H9 (cell line): ENCODE measurements around the gene PRLH. TPM values are rescaled to one million over a fixed set of nuclear protein-coding genes. Genes with fewer than 3 reads are reported as not detected.
A peak's percentile ranks its signal among the peaks of the same experiment; 100 is the strongest.

ENCODE experiments used
- DNase-seq: peaks from one replicate; pipeline ENCODE4 v3.0.0-alpha.2; 2017
- H2AFZ ChIP-seq: one replicate; pipeline ENCODE4 v1.6.1; 2013; ENCODE audit warnings: mild to moderate bottlenecking, low read length, control low read depth, moderate library complexity
- H2AK5ac ChIP-seq: 2 replicates; pipeline ENCODE4 v1.6.1; 2013; ENCODE audit warnings: low read length, control low read depth, mixed read lengths; ENCODE audit not compliant: insufficient read length
- H2BK120ac ChIP-seq: one replicate; pipeline ENCODE4 v1.6.1; 2013; ENCODE audit warnings: low read depth, mild to moderate bottlenecking, low read length, control low read depth, inconsistent platforms; ENCODE audit not compliant: poor library complexity, severe bottlenecking
- H2BK12ac ChIP-seq: 2 replicates; pipeline ENCODE4 v1.6.1; 2013; ENCODE audit warnings: low read length, control low read depth, mixed read lengths, low read depth; ENCODE audit not compliant: insufficient read length
- H2BK15ac ChIP-seq: 2 replicates; pipeline ENCODE4 v1.6.1; 2013; ENCODE audit warnings: low read depth, low read length, control low read depth
- H2BK20ac ChIP-seq: one replicate; pipeline ENCODE4 v1.6.1; 2013; ENCODE audit warnings: low read depth, mild to moderate bottlenecking, low read length, control low read depth, inconsistent platforms; ENCODE audit not compliant: poor library complexity, severe bottlenecking
- H2BK5ac ChIP-seq: 2 replicates; pipeline ENCODE4 v1.6.1; 2013; ENCODE audit warnings: low read length, control low read depth, mixed read lengths; ENCODE audit not compliant: insufficient read length
- H3K14ac ChIP-seq: 2 replicates; pipeline ENCODE4 v1.6.1; 2013; ENCODE audit warnings: low read length, control low read depth; ENCODE audit not compliant: insufficient read depth
- H3K18ac ChIP-seq: 2 replicates; pipeline ENCODE4 v1.6.1; 2013; ENCODE audit warnings: low read depth, mild to moderate bottlenecking, mixed read lengths, low read length, control low read depth; ENCODE audit not compliant: insufficient read length
- H3K23ac ChIP-seq: 2 replicates; pipeline ENCODE4 v1.6.1; 2013; ENCODE audit warnings: low read length, control low read depth, mixed read lengths, low read depth; ENCODE audit not compliant: insufficient read length
- H3K23me2 ChIP-seq: 2 replicates; pipeline ENCODE4 v1.6.1; 2013; ENCODE audit warnings: low read depth, mild to moderate bottlenecking, mixed read lengths, low read length, control low read depth; ENCODE audit not compliant: insufficient read length, poor library complexity, severe bottlenecking
- H3K27ac ChIP-seq: 2 replicates; pipeline ENCODE4 v1.5.1; 2013; ENCODE audit warnings: low read length, control low read depth, mixed read lengths, low read depth; ENCODE audit not compliant: insufficient read length
- H3K27me3 ChIP-seq: 2 replicates; pipeline ENCODE4 v1.6.1; 2013; ENCODE audit warnings: low read length, control low read depth, inconsistent platforms; ENCODE audit not compliant: insufficient read depth
- H3K4ac ChIP-seq: 2 replicates; pipeline ENCODE4 v1.6.1; 2013; ENCODE audit warnings: low read depth, mild to moderate bottlenecking, control low read depth, inconsistent platforms, low read length, moderate library complexity
- H3K4me1 ChIP-seq: 2 replicates; pipeline ENCODE4 v1.6.1; 2013; ENCODE audit warnings: low read length, control low read depth, inconsistent platforms; ENCODE audit not compliant: insufficient read depth
- H3K4me2 ChIP-seq: 2 replicates; pipeline ENCODE4 v1.6.1; 2013; ENCODE audit warnings: low read length, control low read depth, mixed read lengths; ENCODE audit not compliant: insufficient read length, insufficient read depth
- H3K56ac ChIP-seq: 2 replicates; pipeline ENCODE4 v1.6.1; 2013; ENCODE audit warnings: low read depth, mild to moderate bottlenecking, mixed read lengths, low read length, control low read depth; ENCODE audit not compliant: insufficient read length
- H3K79me1 ChIP-seq: 2 replicates; pipeline ENCODE4 v1.6.1; 2013; ENCODE audit warnings: low read depth, mild to moderate bottlenecking, moderate library complexity, low read length, control low read depth, inconsistent platforms; ENCODE audit not compliant: insufficient read depth, poor library complexity, severe bottlenecking
- H3K79me2 ChIP-seq: 2 replicates; pipeline ENCODE4 v1.6.1; 2013; ENCODE audit warnings: low read length, control low read depth, inconsistent platforms; ENCODE audit not compliant: insufficient read depth
- H3K9ac ChIP-seq: 2 replicates; pipeline ENCODE4 v1.6.1; 2013; ENCODE audit warnings: low read length, control low read depth, mixed read lengths; ENCODE audit not compliant: insufficient read length; ENCODE audit errors: extremely low read depth
- H3K9me3 ChIP-seq: one replicate; pipeline ENCODE4 v1.6.1; 2013; ENCODE audit warnings: low read depth, low read length, inconsistent platforms; ENCODE audit not compliant: control insufficient read depth
- H3T11ph ChIP-seq: one replicate; pipeline ENCODE4 v1.6.1; 2013; ENCODE audit warnings: mild to moderate bottlenecking, low read length, control low read depth, inconsistent platforms
- H4K20me1 ChIP-seq: one replicate; pipeline ENCODE4 v1.6.1; 2013; ENCODE audit not compliant: control insufficient read depth, insufficient read length, insufficient read depth
- H4K5ac ChIP-seq: 2 replicates; pipeline ENCODE4 v1.6.1; 2013; ENCODE audit warnings: low read depth, mild to moderate bottlenecking, mixed read lengths, low read length, control low read depth; ENCODE audit not compliant: insufficient read length
- H4K8ac ChIP-seq: replicated peaks from 2 replicates; pipeline ENCODE4 v1.6.1; 2013; ENCODE audit warnings: low read length, control low read depth, mixed read lengths, low read depth; ENCODE audit not compliant: insufficient read length
- H4K91ac ChIP-seq: 2 replicates; pipeline ENCODE4 v1.6.1; 2013; ENCODE audit warnings: low read depth, mild to moderate bottlenecking, moderate library complexity, mixed read lengths, low read length, control low read depth; ENCODE audit not compliant: insufficient read length
- H3K27ac Mint-ChIP-seq, 3 experiments: 2 replicates in 2 of 3; 3 replicates in 1 of 3; pipeline ENCODE4 v1.8.0; 2020 to 2021; ENCODE audit warnings: mixed read lengths in 3 of 3, mild to moderate bottlenecking in 1 of 3, moderate library complexity in 1 of 3
- H3K27me3 Mint-ChIP-seq: 2 replicates; pipeline ENCODE4 v1.8.0; 2021; ENCODE audit warnings: low read depth, mild to moderate bottlenecking, moderate library complexity, mixed read lengths
- H3K36me3 Mint-ChIP-seq, 3 experiments: 2 replicates in 2 of 3; 3 replicates in 1 of 3; pipeline ENCODE4 v1.8.0; 2020 to 2021; ENCODE audit warnings: low read depth in 3 of 3, mixed read lengths in 3 of 3; ENCODE audit not compliant: insufficient read depth in 1 of 3
- H3K4me1 Mint-ChIP-seq, 2 experiments: 2 replicates each; pipeline ENCODE4 v1.8.0; 2020; ENCODE audit warnings: mixed read lengths in 2 of 2
- H3K4me3 Mint-ChIP-seq, 2 experiments: 2 replicates in 1 of 2; 3 replicates in 1 of 2; pipeline ENCODE4 v1.8.0; 2020 to 2021; ENCODE audit warnings: mild to moderate bottlenecking in 2 of 2, mixed read lengths in 2 of 2, moderate library complexity in 1 of 2
- H3K9me3 Mint-ChIP-seq, 2 experiments: 2 replicates in 1 of 2; 3 replicates in 1 of 2; pipeline ENCODE4 v1.8.0; 2020; ENCODE audit warnings: mild to moderate bottlenecking in 2 of 2, mixed read lengths in 2 of 2, moderate library complexity in 1 of 2
- WGBS: extraction: QIAGEN DNeasy Blood & Tissue Kit; methylation state at CpG from one replicate; pipeline ENCODE4 v1.1.7; 2013; ENCODE audit warnings: missing lambda C conversion rate, low lambda C conversion rate, mixed read lengths; ENCODE audit not compliant: insufficient read length; ENCODE audit errors: extremely low coverage; 5-methylcytosine and 5-hydroxymethylcytosine counted together
- total RNA-seq: library from RNA; stranded (reverse); gene quantifications from 2 replicates; pipeline ENCODE4 v1.2.1, GENCODE V29; 2021
- TF ChIP-seq, protein P1 (sequence below): fragments of 200-600 bp; sonication (generic); conservative IDR thresholded peaks from 3 replicates; pipeline ENCODE4 v1.8.0; 2021; ENCODE audit warnings: antibody characterized with exemption, mild to moderate bottlenecking

Gene PRLH
- total RNA-seq, 1 experiment from 2014 or later = not detected

DNA sequence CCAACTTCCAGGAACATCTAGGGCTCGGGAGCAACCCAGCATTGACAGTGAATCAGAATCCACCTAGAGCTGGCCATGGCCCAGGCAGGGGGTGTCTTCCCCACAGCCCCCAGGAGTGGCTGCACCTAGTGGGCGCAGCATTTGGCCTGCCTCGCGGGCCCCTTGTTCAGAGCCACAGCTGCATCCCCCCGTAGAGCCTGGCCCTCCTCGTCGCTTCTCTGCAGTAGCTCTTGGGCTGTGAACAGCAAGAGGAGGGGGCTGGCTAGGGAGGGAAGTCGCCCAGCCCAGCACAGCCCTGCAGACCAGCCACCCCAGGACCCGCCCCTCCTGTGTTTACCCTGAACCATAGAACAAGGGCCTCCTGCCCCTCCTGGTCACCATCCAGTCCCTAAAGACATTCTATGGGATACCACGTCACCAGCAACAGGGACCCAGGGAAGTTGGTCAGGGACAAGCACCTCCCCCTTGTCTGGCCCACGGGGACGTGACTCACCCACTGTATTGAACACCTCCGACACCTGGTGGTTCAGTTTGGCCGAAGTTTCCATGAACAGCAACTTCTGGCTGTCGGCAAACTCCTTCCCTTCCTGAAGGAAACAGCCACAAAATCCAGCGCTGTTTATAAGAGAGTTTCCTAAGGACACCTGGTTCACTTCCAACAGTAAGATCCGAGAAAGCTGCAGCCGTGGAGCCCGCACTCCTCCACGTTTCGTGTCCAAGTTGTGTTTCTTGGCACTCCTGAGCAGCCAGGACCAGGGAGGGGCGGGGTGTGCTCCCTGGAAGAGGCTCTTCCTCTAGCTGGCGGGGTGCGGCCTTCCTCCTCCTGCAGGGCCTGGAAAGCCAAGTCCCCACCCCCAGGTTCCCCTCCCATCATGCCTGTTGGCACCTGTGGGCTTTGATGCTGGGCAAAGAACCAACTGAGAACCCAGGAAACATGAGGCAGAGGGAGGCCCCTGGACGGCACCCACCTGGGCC lies 8.8 kb downstream of the PRLH start:
- Histone ChIP-seq H4K5ac (no peak overlapping the region), H3T11ph (no peak overlapping the region), H3K79me2 (no peaks in the 10 kb centered on the region), H2BK20ac (no peak overlapping the region), H4K8ac (no peak overlapping the region), H2AFZ (no peak overlapping the region), H2BK120ac (no peak overlapping the region), H2BK5ac (no peak overlapping the region), H3K56ac (no peak overlapping the region), H2BK12ac (no peak overlapping the region), H3K9ac (no peak overlapping the region), H4K91ac (no peak overlapping the region), H3K27ac (no peak overlapping the region), H3K4me1 (0 out of 2 replicates have a peak, but pooled peaks cover 3% of the 10 kb centered on the region), H3K4ac (no peak overlapping the region), H2BK15ac (no peak overlapping the region), H3K23ac (no peak overlapping the region), H2AK5ac (no peak overlapping the region), H4K20me1 (no peaks in the 10 kb centered on the region), H3K79me1 (no peaks in the 10 kb centered on the region), H3K27me3 (no peaks in the 10 kb centered on the region), H3K23me2 (no peaks in the 10 kb centered on the region), H3K18ac (no peak overlapping the region), H3K4me2 (no peak overlapping the region), H3K14ac (no peak overlapping the region; the same call in 1 of the 2 replicates), H3K9me3 (no peaks in the 10 kb centered on the region)
- no peaks in the 10 kb centered on the region for H3K9me3 Mint-ChIP-seq
- H3K4me1 Mint-ChIP-seq = peaks cover 13 to 14% of the 10 kb centered on the region in 2 experiments
- no CpG with 5 or more reads among the region's 25 CpGs for WGBS
- TF ChIP-seq, protein P1, sequence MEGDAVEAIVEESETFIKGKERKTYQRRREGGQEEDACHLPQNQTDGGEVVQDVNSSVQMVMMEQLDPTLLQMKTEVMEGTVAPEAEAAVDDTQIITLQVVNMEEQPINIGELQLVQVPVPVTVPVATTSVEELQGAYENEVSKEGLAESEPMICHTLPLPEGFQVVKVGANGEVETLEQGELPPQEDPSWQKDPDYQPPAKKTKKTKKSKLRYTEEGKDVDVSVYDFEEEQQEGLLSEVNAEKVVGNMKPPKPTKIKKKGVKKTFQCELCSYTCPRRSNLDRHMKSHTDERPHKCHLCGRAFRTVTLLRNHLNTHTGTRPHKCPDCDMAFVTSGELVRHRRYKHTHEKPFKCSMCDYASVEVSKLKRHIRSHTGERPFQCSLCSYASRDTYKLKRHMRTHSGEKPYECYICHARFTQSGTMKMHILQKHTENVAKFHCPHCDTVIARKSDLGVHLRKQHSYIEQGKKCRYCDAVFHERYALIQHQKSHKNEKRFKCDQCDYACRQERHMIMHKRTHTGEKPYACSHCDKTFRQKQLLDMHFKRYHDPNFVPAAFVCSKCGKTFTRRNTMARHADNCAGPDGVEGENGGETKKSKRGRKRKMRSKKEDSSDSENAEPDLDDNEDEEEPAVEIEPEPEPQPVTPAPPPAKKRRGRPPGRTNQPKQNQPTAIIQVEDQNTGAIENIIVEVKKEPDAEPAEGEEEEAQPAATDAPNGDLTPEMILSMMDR = no peak
- H3K27ac Mint-ChIP-seq = peak overlapping the region in 1 of 3 experiments; percentile 68; a peak in 1 of 7 replicates
- DNase-seq = no peak
- H3K36me3 Mint-ChIP-seq = peaks cover 0 to 34% (median 5%) of the 10 kb centered on the region in 3 experiments; a peak in 4 of 7 replicates
- H3K27me3 Mint-ChIP-seq = no peaks in the 10 kb centered on the region
- no peak overlapping the region for H3K4me3 Mint-ChIP-seq
